Umbilical cord (tissue), 2 donors: Measurements from ENCODE around the gene EDARADD. TPM values are rescaled to one million over a fixed set of nuclear protein-coding genes. Genes with fewer than 3 reads are reported as not detected.
"Not testable (repeated sequence)": the region's sequence is repeated elsewhere in the genome, so short reads cannot be mapped to it uniquely, and the experiment has no call there.

Source experiments
- DNase-seq: peaks from one replicate; pipeline ENCODE4 v3.0.0-alpha.2; 2015; ENCODE audit warnings: low spot score
- total RNA-seq: library from RNA; depleted of rRNA; stranded (reverse); fragments of >200 nt; gene quantifications from one replicate; pipeline ENCODE4 v1.2.3, GENCODE V29; 2014; ENCODE audit warnings: low replicate concordance; ENCODE audit not compliant: insufficient read depth

EDARADD gene
- total RNA-seq, 1 donor from 2014 or later = 5.3 TPM

GRCh38 chr1:236433819-236434315 lies 39.8 kb downstream of the EDARADD start:
- DNase-seq = no peak

DNA sequence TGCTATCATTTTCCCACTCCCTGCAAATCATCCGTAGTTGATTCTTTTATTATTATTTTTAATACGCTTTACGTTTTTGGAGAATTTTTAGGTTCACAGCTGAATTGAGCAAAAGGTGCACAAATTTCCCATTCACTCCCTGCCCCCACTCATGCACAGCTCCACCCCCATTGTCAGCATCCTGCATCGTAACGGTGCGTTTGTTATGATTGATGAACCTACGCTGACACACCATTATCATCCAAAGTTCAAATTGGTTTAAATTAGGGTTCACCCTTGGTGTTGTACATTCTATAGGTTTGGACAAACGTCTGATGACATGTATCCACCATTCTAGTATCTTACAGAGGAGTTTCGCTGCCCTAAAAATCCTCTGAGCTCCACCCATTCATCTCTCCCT lies 44.5 kb downstream of the EDARADD start:
- no peak for DNase-seq

DNA sequence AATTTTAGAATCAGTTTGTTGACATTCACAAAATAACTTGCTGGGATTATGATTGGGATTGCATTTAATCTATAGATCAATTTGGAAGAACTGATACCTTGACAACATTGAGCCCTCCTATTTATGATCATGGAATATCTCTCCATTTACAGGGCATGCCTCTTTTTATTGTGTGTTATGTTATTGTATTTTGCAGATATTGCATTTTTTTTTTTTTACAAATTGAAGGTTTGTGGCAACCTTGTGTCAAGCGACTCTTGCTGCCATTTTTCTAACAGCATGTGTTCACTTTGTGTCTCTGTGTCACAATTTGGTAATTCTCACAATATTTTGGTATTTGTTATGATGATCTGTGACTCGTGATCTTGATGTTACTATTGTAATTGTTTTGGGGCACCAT lies 46.3 kb downstream of the EDARADD start:
- DNase-seq = no peak

GRCh38 chr1:236450779-236451178 lies 56.7 kb downstream of the EDARADD start:
- no peak for DNase-seq

DNA sequence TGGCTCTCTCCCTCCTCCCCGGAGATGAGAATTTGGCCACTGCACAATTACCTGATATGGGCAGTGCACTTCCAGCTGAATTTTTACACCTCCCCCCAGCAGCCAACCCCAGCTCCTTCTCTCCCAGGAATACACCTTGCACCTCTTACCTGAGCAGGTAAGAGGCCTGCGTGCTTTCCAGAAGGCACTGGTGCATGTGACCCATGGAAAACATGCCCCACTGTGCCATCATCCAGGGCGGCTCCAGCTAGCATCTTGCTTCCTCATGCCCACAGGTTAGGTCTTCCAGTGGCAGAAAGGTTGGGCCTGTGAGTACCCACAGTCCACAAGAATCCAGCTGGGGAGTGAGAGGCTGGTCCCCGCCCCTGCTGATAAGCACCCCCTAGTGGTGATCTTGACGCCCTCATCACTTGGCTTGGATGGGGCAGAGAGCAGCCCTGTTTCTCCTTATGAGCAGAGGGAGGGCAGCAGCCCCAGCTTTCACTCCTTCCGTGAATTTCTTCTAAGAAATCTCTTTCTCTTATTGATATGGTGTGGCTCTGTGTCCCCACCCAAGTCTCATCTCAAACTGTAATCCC lies 57.8 kb downstream of the EDARADD start:
- DNase-seq = no peak

- DNase-seq = peak; percentile 65
These were observed 61.2 kb downstream of the EDARADD start for GRCh38 chr1:236455243-236455642.

DNA sequence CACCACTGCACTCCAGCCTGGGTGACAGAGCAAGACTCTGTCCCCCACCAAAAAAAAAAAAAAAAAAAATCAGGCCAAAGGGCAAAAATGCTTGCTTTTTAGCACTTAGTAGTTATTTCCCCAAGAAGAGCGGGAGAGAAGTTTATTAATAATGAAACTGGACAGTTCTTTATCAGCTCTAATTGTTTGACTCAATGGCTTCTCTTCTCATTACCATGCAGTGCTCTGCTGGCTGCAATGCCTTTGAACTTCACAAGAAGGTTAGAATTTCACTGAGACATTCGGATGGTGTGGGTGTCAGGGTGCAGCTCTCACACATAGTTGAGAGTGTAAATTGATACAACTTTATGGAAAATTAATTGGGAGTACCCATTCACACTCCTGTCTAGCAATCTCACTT lies 63.7 kb downstream of the EDARADD start:
- no peak for DNase-seq

- DNase-seq = no peak
These were observed 64.9 kb downstream of the EDARADD start for GRCh38 chr1:236458996-236459395.

DNA sequence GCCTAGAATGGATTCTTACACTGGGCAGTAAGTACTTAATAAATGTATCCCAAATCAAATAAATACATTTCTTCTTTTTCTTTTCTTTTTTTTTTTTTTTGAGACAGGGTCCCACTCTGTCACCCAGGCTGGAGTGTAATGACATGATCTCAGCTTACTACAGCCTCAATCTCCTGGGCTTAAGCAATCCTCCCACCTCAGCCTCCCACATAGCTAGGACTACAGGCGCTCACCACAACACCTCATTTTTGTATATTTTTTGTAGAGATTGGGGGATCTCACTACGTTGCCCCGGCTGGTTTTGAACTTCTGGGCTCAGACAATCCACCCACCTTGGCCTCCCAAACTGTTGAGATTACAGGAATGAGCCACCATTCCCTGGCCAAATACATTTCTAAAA lies 66.0 kb downstream of the EDARADD start:
- DNase-seq = no peak

DNA sequence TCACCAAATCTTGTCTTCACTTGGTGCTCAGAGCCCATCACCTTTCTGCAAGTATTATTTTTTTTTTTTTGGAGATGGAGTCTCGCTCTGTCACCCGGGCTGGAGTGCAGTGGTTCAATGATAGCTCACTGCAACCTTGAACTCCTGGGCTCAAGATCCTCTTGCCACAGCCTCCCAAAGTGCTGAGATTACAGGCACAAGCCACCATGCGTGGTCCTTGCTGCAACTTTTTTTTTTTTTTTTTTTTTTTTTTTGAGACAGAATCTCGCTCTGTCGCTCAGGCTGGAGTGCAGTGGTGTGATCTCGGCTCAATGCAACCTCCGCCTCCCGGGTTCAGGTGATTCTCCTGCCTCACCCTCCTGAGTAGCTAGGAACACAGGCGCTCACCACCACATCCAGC lies 70.1 kb downstream of the EDARADD start:
- DNase-seq = not testable (repeated sequence)

DNA sequence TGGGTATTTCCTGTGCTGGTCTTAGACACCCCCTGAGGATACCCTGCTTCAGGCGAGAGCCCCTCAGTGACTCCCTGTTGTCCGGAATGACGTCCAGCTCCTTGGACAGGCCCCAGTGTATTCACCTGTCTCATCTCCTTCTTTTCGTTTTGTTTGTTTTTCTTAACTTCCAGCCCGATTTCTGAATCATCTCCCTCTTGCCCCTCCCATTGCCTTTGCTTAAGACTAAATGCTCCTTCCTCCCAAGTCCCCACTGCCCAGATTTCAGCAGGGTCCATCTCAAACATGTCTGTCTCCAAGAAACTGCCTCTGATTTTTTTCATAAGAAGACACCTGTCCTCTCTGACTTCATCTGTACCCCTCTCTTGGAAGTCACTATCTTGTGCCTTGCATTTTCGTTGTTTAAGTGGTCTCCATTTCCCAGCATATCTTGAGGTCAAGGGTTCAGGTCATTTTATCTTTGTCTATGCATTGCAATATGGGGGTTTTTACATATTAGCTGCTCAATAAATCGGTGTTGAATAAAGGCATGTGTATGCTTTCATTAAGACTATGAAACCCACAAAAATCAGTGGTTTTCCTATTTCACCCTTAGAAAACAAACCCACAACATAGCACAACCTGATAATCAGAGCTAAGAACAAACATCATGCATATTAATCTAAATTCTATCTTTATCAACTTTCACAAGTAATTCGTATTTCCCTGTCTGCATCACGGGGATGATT lies 71.3 kb downstream of the EDARADD start:
- DNase-seq = no peak

- DNase-seq = peak; percentile 79
These were observed 71.8 kb downstream of the EDARADD start for GRCh38 chr1:236465959-236466303.

DNA sequence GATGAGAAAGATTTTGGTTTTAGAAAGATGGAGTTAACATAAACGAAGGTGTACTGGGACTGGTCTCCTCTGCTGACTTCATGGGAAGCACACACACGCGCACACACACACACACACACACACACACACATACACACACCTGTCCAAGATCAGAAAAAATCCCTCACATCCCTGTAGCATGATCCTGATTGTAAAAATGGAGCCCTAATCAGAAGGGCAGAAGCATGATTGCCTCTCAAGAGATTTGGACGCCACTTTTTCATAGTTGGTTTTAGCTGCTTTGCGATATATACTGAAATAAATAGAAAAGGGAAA lies 73.2 kb downstream of the EDARADD start:
- no peak for DNase-seq

- DNase-seq = no peak
These were observed 74.5 kb downstream of the EDARADD start for GRCh38 chr1:236468625-236469024.

GRCh38 chr1:236469466-236469865 lies 75.4 kb downstream of the EDARADD start:
- peak; percentile 39 for DNase-seq

GRCh38 chr1:236471096-236471495 lies 77.0 kb downstream of the EDARADD start:
- no peak for DNase-seq

DNA sequence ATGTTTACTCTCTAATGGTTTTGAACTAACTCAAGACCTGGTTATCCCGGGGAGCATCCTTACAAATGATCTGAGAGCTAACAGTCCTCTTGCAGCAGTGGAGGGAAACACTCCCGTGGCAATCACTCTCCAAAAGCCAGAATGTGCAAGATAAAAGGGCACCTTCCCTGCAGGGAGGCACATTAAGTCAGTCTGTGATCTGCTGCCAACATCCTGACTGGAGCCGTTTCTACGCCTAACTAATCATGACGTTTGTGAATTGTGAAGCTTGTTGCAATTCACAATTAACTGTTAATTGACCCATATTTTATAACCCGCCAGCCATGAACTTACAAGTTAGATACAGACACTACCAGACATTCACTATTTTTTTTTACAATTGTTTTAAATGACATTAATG lies 77.6 kb downstream of the EDARADD start:
- peak; percentile 58 for DNase-seq

- no peak for DNase-seq
These were observed 79.0 kb downstream of the EDARADD start for GRCh38 chr1:236472850-236473788.

DNA sequence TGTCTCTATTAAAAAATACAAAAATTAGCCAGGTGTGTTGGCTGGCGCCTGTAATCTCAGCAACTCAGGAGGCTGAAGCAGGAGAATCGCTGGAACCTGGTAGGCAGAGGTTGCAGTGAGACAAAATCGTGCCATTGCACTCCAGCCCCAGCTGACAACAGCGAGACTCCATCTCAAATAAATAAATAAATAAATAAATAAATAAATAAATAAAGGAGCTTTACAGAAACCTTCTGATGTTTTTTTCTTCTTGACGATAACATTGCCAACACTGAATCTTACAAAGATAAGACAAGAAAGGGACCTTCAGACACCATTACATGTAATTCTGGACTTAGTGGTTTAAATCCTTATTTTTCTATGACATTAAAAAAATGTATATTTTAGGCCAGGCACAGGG lies 81.9 kb downstream of the EDARADD start:
- DNase-seq = no peak

DNA sequence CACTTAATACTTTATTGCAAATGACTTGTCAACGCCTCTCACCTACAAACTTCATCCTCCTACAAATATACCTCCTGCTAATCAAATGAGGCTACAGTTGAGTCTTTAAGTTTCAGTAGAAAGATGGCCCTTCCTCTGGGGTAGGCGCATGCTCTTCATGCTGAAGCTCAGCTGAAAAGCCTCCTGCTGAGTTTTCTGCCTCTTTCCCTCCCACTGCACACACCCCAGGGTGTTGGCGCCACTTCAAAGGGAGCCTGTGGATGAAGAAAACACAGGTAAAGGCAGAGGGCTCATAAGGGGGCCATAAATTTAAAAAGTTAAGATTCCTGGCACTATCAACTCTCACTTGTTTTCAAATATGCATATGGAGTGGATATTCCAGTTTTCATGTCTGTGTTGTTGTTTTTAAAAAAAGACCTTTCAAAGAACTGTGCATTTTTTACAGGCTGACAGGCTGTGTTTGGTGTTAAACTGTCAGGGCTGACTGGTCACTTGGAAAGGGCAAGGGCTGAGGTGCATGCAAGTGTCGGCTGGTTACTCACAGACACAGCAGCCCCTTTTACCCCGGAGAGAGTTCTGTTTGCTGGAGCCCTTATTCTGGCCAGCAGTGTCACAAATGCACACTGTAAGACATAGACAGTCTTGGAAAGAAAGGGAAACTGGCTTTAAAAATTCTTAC lies 86.8 kb downstream of the EDARADD start:
- DNase-seq = peak; percentile 61

DNA sequence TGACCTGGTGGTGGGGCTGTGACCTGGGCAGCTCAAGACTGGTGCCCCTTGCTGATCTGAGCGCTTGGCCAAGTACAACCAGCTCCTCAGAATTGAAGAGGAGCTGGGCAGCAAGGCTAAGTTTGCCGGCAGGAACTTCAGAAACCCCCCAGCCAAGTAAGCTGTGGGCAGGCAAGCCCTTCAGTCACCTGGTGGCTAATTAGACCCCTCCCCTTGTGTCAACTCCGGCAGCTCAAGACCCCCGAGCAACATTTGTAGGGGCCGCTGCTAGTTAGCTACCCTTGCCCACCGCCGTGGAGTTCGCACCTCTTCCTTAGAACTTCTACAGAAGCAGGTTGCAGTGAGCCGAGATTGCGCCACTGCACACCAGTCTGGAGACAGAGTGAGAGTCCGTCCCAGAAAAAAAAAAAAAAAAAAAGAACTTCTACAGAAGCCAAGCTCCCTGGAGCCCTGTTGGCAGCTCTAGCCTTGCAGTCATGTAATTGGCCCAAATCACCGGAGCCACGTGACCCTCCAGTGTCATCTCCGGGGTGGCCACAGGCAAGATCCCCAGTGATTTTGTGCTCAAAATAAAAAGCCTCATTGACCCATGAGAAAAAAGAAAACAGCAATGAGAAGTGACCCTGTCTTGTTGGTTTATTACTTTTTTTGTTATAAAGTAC lies 90.4 kb downstream of the EDARADD start:
- no peak for DNase-seq
